GM23338 (cell line): ENCODE data around the gene TMEM126B. TPM values are rescaled to one million over a fixed set of nuclear protein-coding genes. Genes with fewer than 3 reads are reported as not detected.

Experiments used
- ATAC-seq: fragments of 200-7000 bp; cut with Tn5 transposase; 3 replicates; pipeline ENCODE4 v1.9.1; 2020
- DNase-seq: peaks from one replicate; pipeline ENCODE4 v3.0.0-alpha.2; 2015; ENCODE audit warnings: low spot score
- H2AFZ ChIP-seq: fragments of 200-600 bp; sonication (generic); 2 replicates; pipeline ENCODE4 v1.8.0; 2016; ENCODE audit warnings: antibody characterized with exemption, mild to moderate bottlenecking, moderate library complexity
- H3F3A ChIP-seq: fragments of 200-600 bp; sonication (generic); replicated peaks from 2 replicates; pipeline ENCODE4 v1.8.0; 2017; ENCODE audit warnings: antibody characterized with exemption, mixed run types, low read depth
- H3K27ac ChIP-seq: fragments of 200-600 bp; sonication (generic); 2 replicates; pipeline ENCODE4 v1.6.1; 2016; ENCODE audit warnings: low read depth
- H3K27me3 ChIP-seq: fragments of 200-600 bp; sonication (generic); 2 replicates; pipeline ENCODE4 v1.8.0; 2016; ENCODE audit warnings: mild to moderate bottlenecking, mixed run types, moderate library complexity; ENCODE audit not compliant: insufficient read depth
- H3K36me3 ChIP-seq: fragments of 200-600 bp; sonication (generic); 2 replicates; pipeline ENCODE4 v1.8.0; 2016; ENCODE audit warnings: mild to moderate bottlenecking; ENCODE audit not compliant: insufficient read depth
- H3K4me1 ChIP-seq: fragments of 200-600 bp; sonication (generic); 2 replicates; pipeline ENCODE4 v1.8.0; 2016; ENCODE audit warnings: mild to moderate bottlenecking, moderate library complexity; ENCODE audit not compliant: insufficient read depth
- H3K4me2 ChIP-seq: fragments of 200-600 bp; sonication (generic); 2 replicates; pipeline ENCODE4 v1.7.1; 2017; ENCODE audit warnings: mixed run types
- H3K4me3 ChIP-seq: fragments of 200-600 bp; sonication (generic); 2 replicates; pipeline ENCODE4 v1.6.1; 2016; ENCODE audit warnings: mixed run types
- H3K79me2 ChIP-seq: fragments of 200-600 bp; sonication (generic); replicated peaks from 2 replicates; pipeline ENCODE4 v1.8.0; 2017; ENCODE audit warnings: mild to moderate bottlenecking; ENCODE audit not compliant: insufficient read depth
- H3K9me2 ChIP-seq: fragments of 200-600 bp; sonication (generic); 2 replicates; pipeline ENCODE4 v1.8.0; 2017; ENCODE audit not compliant: insufficient read depth
- H4K20me1 ChIP-seq: fragments of 200-600 bp; sonication (generic); replicated peaks from 2 replicates; pipeline ENCODE4 v1.8.0; 2017; ENCODE audit warnings: mild to moderate bottlenecking; ENCODE audit not compliant: insufficient read depth
- H3K27ac Mint-ChIP-seq: 2 replicates; pipeline ENCODE4 v1.8.0; 2020; ENCODE audit warnings: inconsistent platforms, mild to moderate bottlenecking, moderate library complexity, mixed read lengths
- H3K27me3 Mint-ChIP-seq: 3 replicates; pipeline ENCODE4 v1.8.0; 2022; ENCODE audit warnings: low read depth, mild to moderate bottlenecking, moderate library complexity, mixed read lengths, inconsistent platforms; ENCODE audit not compliant: insufficient read depth, poor library complexity
- H3K36me3 Mint-ChIP-seq: 3 replicates; pipeline ENCODE4 v1.8.0; 2021; ENCODE audit warnings: low read depth, mild to moderate bottlenecking, inconsistent platforms, moderate library complexity, mixed read lengths
- H3K4me1 Mint-ChIP-seq: 3 replicates; pipeline ENCODE4 v1.8.0; 2020; ENCODE audit warnings: mild to moderate bottlenecking, inconsistent platforms, mixed read lengths
- H3K4me3 Mint-ChIP-seq: 3 replicates; pipeline ENCODE4 v1.8.0; 2021; ENCODE audit warnings: moderate library complexity, mild to moderate bottlenecking, inconsistent platforms, mixed read lengths
- H3K9me3 Mint-ChIP-seq: 3 replicates; pipeline ENCODE4 v1.8.0; 2020; ENCODE audit warnings: moderate library complexity, mild to moderate bottlenecking, inconsistent platforms, mixed read lengths
- CTCF ChIP-seq, 2 experiments: fragments of 200-600 bp in 1 of 2; sonication (generic) in 1 of 2; conservative IDR thresholded peaks; 2 replicates each; pipeline versions ENCODE4 v1.5.1 to v1.6.1; 2016 to 2017; ENCODE audit warnings: antibody characterized with exemption in 2 of 2, low read depth in 2 of 2, mild to moderate bottlenecking in 2 of 2, moderate library complexity in 1 of 2
- NANOG ChIP-seq: IDR thresholded peaks from 2 replicates; pipeline ENCODE4 v1.6.1; 2016; ENCODE audit warnings: antibody characterized with exemption, borderline replicate concordance
- POLR2AphosphoS5 ChIP-seq: IDR thresholded peaks from 2 replicates; pipeline ENCODE4 v1.6.1; 2016; ENCODE audit warnings: antibody characterized with exemption, low read depth
- REST ChIP-seq: IDR thresholded peaks from one replicate; pipeline ENCODE4 v1.6.1; 2018; ENCODE audit warnings: antibody characterized with exemption; ENCODE audit not compliant: unreplicated experiment
- ZNF114 ChIP-seq: fragments of 250-450 bp; sonication (Bioruptor Pico); IDR thresholded peaks from 2 replicates; pipeline ENCODE4 v1.5.0; 2020; ENCODE audit warnings: mild to moderate bottlenecking, moderate library complexity
- ZNF462 ChIP-seq: fragments of 250-450 bp; sonication (Bioruptor Pico); IDR thresholded peaks from 2 replicates; pipeline ENCODE4 v1.5.0; 2020; ENCODE audit warnings: mild to moderate bottlenecking, moderate library complexity
- polyA plus RNA-seq: library from polyadenylated mRNA; unstranded; fragments of >200 nt; fragmentation: Nextera tagmentation; extraction: Ambion mirVana; gene quantifications from 2 replicates; pipeline ENCODE4 v1.2.1, GENCODE V29; 2016
- total RNA-seq: library from RNA; depleted of rRNA; stranded (reverse); fragments of >200 nt; shearing (Covaris generic); gene quantifications from 2 replicates; pipeline ENCODE4 v1.2.3, GENCODE V29; 2014

Gene TMEM126B
- total and polyA plus RNA-seq, 2 experiments from 2014 or later, result 93.0 to 169 TPM

- Mint-ChIP-seq H3K27ac (no peak overlapping the region), H3K36me3 (peaks cover 3% of the 10 kb centered on the region; the same call in 2 of the 3 replicates), H3K4me1 (peaks cover 13% of the 10 kb centered on the region; the same call in 2 of the 3 replicates), H3K9me3 (no peaks in the 10 kb centered on the region; the same call in 2 of the 3 replicates), H3K4me3 (no peak overlapping the region), H3K27me3 (no peaks in the 10 kb centered on the region)
- no peaks in the 10 kb centered on the region for H3K27me3 ChIP-seq
- TF ChIP-seq REST, result no peak
- TF ChIP-seq ZNF114 (CRISPR knock-in tag), result no peak
- peak; percentile 73 to 89 for TF ChIP-seq CTCF (conservative IDR thresholded peaks at IDR 0.05; ENCODE audit: low read depth in 2 of 2)
- DNase-seq (peak; percentile 59), ATAC-seq (no peak)
- no peak overlapping the region for H3K4me3 ChIP-seq
- no peaks in the 10 kb centered on the region for H3K36me3 ChIP-seq
- H3K9me2 ChIP-seq, result no peaks in the 10 kb centered on the region
- no peaks in the 10 kb centered on the region for H3F3A ChIP-seq
- H3K27ac ChIP-seq, result no peak overlapping the region
- peaks cover 12% of the 10 kb centered on the region for H3K4me1 ChIP-seq
- no peak overlapping the region for H2AFZ ChIP-seq
- no peak overlapping the region for H3K4me2 ChIP-seq
- no peaks in the 10 kb centered on the region for H3K79me2 ChIP-seq
- no peaks in the 10 kb centered on the region for H4K20me1 ChIP-seq
Observed at GRCh38 chr11:85595285-85595884, 33.0 kb upstream of the TMEM126B start.

GRCh38 chr11:85596886-85597285 is 31.5 kb upstream of the TMEM126B start:
- Histone ChIP-seq H3K4me1 (peaks cover 12% of the 10 kb centered on the region), H3F3A (no peaks in the 10 kb centered on the region), H4K20me1 (no peaks in the 10 kb centered on the region), H2AFZ (no peak overlapping the region), H3K36me3 (no peaks in the 10 kb centered on the region), H3K4me3 (no peak overlapping the region), H3K9me2 (0 out of 2 replicates have a peak, but pooled peaks cover 2% of the 10 kb centered on the region), H3K27ac (no peak overlapping the region), H3K79me2 (no peaks in the 10 kb centered on the region), H3K27me3 (no peaks in the 10 kb centered on the region), H3K4me2 (no peak overlapping the region)
- DNase-seq (no peak), ATAC-seq (no peak)
- Mint-ChIP-seq H3K4me1 (peaks cover 16% of the 10 kb centered on the region; the same call in 2 of the 3 replicates), H3K27me3 (no peaks in the 10 kb centered on the region), H3K4me3 (no peak overlapping the region), H3K9me3 (no peaks in the 10 kb centered on the region), H3K36me3 (no peaks in the 10 kb centered on the region), H3K27ac (no peak overlapping the region)
- TF ChIP-seq POLR2AphosphoS5 (no peak), NANOG (no peak), CTCF (conservative IDR thresholded peaks at IDR 0.05; ENCODE audit: low read depth in 2 of 2) (no peak), ZNF462 (CRISPR knock-in tag) (no peak)
